ENCODE measurements around the gene MINDY1. TPM values are rescaled to one million over a fixed set of nuclear protein-coding genes. Genes with fewer than 3 reads are reported as not detected.
A peak's percentile ranks its signal among the peaks of the same experiment; 100 is the strongest.

Gene MINDY1
- total RNA-seq, 1 donor from 2014 or later = 7.7 TPM

- H3K27me3 ChIP-seq (ENCODE audit: control insufficient read depth, insufficient read depth, low read length) = no peaks in the 10 kb centered on the region
- no peaks in the 10 kb centered on the region for H3K36me3 ChIP-seq (ENCODE audit: control insufficient read depth, insufficient read depth, low read length)
- H3K4me3 ChIP-seq (ENCODE audit: low read depth, low read length) = peak within 1 kb of the TSS; percentile 63
- DNase-seq (ENCODE audit: low read depth) = no peak
- no peak for TF ChIP-seq CTCF (IDR thresholded peaks at IDR 0.05; ENCODE audit: insufficient read depth, low read length, poor library complexity, severe bottlenecking)
Observed at GRCh38 chr1:150974580-150975478, 31.9 kb downstream of the MINDY1 start, which contains the start of gene CERS2. Gene CERS2, minus strand, starts transcription at chr1:150974835. Its CDS starts 5,745 bp downstream, at chr1:150969090.

- no peaks in the 10 kb centered on the region for H3K36me3 ChIP-seq (ENCODE audit: control insufficient read depth, insufficient read depth, low read length)
- TF ChIP-seq CTCF (IDR thresholded peaks at IDR 0.05; ENCODE audit: insufficient read depth, low read length, poor library complexity, severe bottlenecking) = no peak
- DNase-seq (ENCODE audit: low read depth) = no peak
- H3K4me3 ChIP-seq (ENCODE audit: low read depth, low read length) = peak overlapping the region; percentile 63
- H3K27me3 ChIP-seq (ENCODE audit: control insufficient read depth, insufficient read depth, low read length) = no peaks in the 10 kb centered on the region
Observed at GRCh38 chr1:150973836-150974579, 32.7 kb downstream of the MINDY1 start.

GRCh38 chr1:150973258-150973835, 33.4 kb downstream of the MINDY1 start:
- Histone ChIP-seq H3K4me3 (ENCODE audit: low read depth, low read length) (peak overlapping the region; percentile 63), H3K27me3 (ENCODE audit: control insufficient read depth, insufficient read depth, low read length) (no peaks in the 10 kb centered on the region), H3K36me3 (ENCODE audit: control insufficient read depth, insufficient read depth, low read length) (no peaks in the 10 kb centered on the region)
- DNase-seq (ENCODE audit: low read depth) = no peak
- no peak for TF ChIP-seq CTCF (IDR thresholded peaks at IDR 0.05; ENCODE audit: insufficient read depth, low read length, poor library complexity, severe bottlenecking)

- DNase-seq (ENCODE audit: low read depth) = no peak
- Histone ChIP-seq H3K27me3 (ENCODE audit: control insufficient read depth, insufficient read depth, low read length) (no peaks in the 10 kb centered on the region), H3K36me3 (ENCODE audit: control insufficient read depth, insufficient read depth, low read length) (no peaks in the 10 kb centered on the region), H3K4me3 (ENCODE audit: low read depth, low read length) (no peak overlapping the region)
- TF ChIP-seq CTCF (IDR thresholded peaks at IDR 0.05; ENCODE audit: insufficient read depth, low read length, poor library complexity, severe bottlenecking) = no peak
Observed at GRCh38 chr1:150972417-150972940, 34.2 kb downstream of the MINDY1 start.

GRCh38 chr1:150971583-150972416, 34.9 kb downstream of the MINDY1 start:
- peaks cover 1% of the 10 kb centered on the region for H3K36me3 ChIP-seq (ENCODE audit: control insufficient read depth, insufficient read depth, low read length)
- TF ChIP-seq CTCF (IDR thresholded peaks at IDR 0.05; ENCODE audit: insufficient read depth, low read length, poor library complexity, severe bottlenecking) = no peak
- no peak for DNase-seq (ENCODE audit: low read depth)
- no peak overlapping the region for H3K4me3 ChIP-seq (ENCODE audit: low read depth, low read length)
- H3K27me3 ChIP-seq (ENCODE audit: control insufficient read depth, insufficient read depth, low read length) = no peaks in the 10 kb centered on the region

Measured in kidney epithelial cell (primary cell).